Activated T-helper 9 cell treated with anti-CD3 and anti-CD28 coated beads, Interleukin-2, amount 50 U/mL, for 16 hours (primary cell): ENCODE measurements around the gene AGBL4.

Experiments
- DNase-seq: peaks from one replicate; pipeline ENCODE4 v3.0.0-alpha.2; 2020; ENCODE audit warnings: low read depth

AGBL4 gene

GRCh38 chr1:48592330-48592729 is 1431.4 kb downstream of the AGBL4 start:
- DNase-seq: no peak

- DNase-seq: no peak
These were observed 1432.6 kb downstream of the AGBL4 start for GRCh38 chr1:48591181-48591580.

DNA sequence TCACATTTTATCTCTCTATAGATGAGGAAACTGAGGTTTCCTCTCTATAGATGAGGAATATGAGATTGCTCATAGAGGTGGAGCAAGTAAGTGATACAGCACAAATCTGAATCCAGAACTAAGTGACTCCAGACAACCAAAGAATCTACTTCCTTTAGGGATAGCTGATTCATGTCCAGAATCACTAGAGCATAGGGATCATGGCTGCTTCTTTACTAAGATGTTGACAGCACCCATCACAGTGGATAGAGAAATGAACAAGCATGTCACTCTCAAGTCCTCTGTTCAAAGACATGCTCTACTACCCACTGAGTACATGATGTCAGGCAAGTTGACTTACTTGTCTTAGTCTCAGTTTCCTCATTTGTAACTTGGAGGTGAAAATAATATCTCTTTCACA is 1435.7 kb downstream of the AGBL4 start:
- no peak for DNase-seq

GRCh38 chr1:48582408-48582807 is 1441.3 kb downstream of the AGBL4 start:
- DNase-seq: no peak

- DNase-seq: no peak
These were observed 1442.5 kb downstream of the AGBL4 start for GRCh38 chr1:48581270-48581669.

DNA sequence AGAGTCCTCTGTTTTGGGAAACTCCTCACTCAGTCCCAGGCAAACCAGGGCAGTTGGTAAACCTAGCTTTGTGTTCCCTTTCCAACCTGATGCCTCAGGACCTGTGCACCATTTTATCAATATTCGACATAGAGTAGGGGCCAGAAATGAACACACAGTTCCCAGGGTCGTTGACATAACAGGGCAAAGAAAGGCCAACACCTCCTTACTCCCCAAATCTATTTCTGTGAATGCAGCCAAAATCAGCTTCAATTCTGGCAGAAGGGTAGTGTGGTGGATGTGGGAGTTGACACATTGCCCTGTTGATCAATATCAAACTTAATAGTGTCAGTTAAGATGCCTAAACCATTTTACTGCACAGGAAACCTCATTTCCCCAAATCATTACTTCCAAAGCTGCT is 1447.2 kb downstream of the AGBL4 start:
- DNase-seq: no peak

DNA sequence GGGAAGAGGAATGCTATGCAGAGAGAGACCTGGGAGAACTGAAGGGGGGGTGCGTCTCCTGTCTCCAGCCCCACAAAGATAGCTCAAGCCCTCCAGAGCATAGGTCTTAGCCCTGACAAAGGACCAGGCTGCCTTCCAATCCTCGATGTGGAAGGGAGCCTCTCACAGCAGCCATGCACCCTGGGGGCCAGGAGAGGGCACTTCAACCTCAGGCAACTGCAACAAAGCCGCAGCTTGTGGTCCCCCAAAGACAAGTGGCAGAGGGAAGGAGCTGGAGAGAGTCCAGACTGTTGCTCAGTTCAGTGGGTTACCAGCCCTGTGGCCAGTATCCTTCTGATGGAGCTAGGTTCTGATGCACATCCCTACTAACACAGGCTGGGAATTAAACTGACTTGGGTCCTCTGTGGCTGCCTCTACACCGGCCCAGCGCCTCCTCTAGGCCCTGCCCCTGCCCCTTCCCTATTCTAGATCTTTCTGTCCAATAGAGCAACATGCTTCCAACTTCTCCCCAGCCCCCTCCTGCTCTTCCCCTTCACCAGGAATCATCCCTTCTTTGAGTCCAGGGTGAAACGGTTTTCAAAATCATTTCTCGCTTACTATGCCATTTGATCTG is 1451.0 kb downstream of the AGBL4 start:
- DNase-seq: no peak

- no peak for DNase-seq
These were observed 1451.6 kb downstream of the AGBL4 start for GRCh38 chr1:48572134-48572533.

DNA sequence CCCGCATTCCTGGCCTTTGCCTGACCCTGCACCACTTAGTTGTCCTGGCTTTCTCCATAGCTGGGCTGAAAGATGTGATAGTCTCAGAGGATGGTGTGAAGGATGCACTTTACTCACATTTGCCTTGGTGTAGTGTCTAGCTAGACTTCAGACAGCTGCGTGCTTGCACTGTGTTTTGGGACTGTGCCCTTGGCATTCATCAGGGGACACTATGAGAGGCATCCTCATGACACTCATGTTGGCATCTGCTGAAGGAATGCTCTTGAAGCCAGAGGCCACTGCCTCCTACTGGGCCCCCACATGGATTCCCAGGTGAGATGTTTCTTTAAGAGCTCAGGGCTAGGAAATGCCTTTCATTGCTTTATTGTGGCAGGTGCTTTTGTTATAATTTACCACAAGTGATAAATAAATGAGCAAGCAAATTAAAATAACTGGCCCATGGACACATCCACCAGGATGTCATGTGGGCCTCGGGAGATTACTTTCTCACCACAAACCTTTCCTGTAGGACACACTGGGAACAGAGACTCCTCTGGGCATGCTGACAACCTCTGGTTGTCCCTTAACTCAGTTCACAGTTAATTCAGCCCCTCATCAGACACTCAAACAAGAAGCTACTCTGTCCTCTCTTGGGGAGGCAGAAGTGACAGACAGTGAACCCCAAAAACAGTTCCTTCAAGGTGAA is 1452.3 kb downstream of the AGBL4 start:
- no peak for DNase-seq

DNA sequence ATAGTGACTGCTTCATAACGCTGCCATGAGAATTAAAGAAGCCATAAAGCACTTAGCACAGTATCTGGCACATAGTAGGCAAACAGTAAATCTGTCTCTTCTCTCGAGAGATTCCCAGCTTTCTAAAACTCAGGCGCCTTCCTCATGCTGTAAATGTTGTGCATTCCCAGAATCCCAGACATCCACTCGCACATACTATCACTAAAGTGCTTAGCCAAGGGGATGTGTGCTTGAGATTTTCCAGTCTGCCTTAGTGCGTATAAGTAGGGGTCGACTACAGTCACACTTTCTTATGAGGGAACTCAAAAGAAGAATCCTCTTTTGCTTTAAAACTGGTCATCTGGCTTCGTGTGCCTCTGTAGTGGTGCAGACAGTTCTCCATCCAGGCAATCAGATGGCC is 1453.2 kb downstream of the AGBL4 start:
- DNase-seq: no peak

- DNase-seq: no peak
These were observed 1455.3 kb downstream of the AGBL4 start for GRCh38 chr1:48568501-48568900.

DNA sequence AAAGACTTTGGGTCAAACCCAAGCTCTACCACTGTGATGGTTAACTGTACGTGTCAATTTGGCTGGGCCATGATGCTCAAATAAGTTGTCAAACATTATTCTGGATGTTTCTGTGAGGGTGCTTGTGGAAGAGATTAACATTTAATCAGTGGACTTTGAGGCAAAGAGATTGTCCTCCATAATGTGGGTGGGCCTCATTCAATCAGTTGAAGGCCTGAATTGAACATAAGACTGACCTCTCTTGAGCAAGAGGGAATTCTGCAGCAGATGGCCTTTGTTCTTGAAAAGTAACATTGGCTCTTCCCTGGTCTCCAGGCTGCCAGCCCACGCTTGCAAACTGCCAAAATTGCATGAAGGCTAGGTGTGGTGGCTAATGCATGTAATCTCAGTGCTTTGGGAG is 1457.3 kb downstream of the AGBL4 start:
- no peak for DNase-seq

DNA sequence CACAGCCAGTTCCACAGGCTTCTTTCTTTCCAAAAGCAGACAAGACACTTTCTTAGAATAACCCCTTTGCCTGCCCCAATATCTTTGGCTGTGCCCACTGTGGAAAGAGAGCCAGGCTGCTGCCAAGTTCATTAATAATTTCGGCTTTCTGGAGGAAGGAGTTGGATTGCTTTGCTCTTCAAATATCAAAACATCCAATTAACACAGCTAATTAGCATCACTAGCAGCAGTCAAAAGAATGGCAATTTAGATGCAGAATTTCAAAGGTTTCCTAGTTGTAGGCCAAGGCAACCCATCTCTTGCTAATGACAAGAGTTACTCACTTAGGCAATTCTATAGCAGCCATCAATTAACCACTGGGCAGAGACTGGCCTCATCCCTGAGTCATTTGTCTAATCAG is 1460.7 kb downstream of the AGBL4 start:
- DNase-seq: no peak

DNA sequence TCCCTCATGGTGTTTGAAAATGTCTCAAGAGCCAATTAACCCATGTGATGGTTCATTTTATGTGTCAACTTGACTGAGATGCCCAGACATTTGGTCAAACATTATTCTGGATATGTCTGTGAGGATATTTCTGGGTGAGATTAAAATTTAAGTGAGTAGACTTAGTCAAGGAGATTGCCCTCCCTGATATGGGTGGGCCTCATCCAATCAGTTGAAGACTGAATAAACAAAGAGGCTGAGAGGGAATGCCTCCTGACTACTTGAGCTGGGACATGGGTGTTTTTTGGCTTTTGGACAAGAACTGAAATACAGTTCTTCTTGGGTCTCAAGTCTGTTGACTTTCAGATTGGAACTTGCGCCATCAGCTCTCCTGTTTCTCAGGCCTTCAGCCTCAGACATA is 1462.3 kb downstream of the AGBL4 start:
- no peak for DNase-seq

DNA sequence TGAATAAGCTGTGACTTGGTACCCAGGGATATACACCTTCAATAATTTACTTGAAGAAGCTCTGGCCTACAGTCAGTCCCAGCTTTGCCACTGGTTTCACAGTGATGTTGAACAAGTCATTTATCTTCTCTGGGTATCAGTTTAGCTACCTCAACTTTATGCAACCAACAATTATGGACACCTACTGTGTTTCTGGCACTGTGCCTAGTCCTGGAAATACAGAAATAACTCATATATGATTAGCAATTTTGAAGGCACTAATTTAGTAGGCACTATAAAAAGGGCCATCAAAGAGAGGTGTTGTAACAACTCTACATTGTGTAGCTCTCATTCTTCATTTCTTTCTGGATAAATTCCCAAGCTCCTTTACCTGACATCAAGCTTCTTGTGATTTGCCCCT is 1463.2 kb downstream of the AGBL4 start:
- DNase-seq: no peak

DNA sequence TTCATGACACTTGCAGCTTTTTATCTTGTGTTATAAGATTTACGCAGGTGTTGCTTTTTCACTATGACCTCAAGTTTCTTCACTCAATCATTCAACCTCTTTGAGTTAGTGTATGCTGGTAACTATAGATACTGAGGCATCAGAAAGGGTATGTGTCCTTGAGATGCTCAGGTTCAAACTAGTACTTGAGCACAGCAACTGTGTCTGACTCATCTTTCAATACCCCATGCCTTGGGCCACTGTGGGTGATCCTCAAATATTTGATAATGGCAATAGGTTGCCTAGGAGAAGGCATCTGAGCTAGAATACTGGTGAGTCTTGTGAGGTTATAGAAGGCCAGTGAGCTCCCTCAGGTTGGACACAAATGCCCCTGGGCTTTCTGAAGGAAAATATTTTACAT is 1463.6 kb downstream of the AGBL4 start:
- DNase-seq: no peak

- no peak for DNase-seq
These were observed 1465.4 kb downstream of the AGBL4 start for GRCh38 chr1:48558366-48558765.

GRCh38 chr1:48556186-48556850 is 1467.4 kb downstream of the AGBL4 start:
- DNase-seq: no peak

GRCh38 chr1:48555271-48555670 is 1468.5 kb downstream of the AGBL4 start:
- DNase-seq: no peak

DNA sequence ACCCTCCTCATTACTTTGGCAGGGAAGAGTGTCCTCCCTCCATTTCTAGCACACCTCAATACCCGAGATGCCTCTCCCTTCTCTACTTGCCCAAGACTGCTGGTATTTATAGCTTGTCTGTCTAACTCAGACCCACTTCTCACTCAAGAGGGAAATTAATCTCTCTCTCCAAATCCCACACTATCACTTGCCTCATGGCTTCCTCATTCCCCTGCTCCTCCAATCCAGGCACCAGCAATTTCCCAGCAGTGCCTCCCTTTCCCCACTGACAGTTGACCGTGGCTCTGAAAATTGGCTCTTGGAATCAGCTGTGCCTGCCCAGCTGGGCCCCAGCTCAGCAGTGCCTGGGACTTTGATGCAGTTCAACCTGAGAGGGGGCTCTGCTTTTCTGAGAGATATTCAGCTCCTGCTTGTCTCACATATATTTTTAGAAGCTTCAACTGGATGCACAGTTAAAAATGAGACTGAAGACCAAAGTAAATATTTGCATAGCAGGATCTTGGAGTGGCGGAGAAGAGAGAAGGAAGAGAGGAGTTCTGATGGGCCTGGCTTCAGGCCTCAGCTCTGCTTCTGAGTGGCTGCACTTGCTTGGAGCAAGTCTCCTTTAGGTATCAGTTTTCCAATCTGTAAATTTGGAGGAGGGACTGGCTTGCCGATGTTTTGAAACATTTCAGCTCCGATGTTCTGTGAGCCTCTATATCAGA is 1470.7 kb downstream of the AGBL4 start:
- DNase-seq: no peak

GRCh38 chr1:48552420-48552819 is 1471.3 kb downstream of the AGBL4 start:
- no peak for DNase-seq

GRCh38 chr1:48548985-48549384 is 1474.8 kb downstream of the AGBL4 start:
- no peak for DNase-seq
